NOMO-1 (cell line): ENCODE results near the gene RHEX.
"Not testable (repeated sequence)": the region's sequence is repeated elsewhere in the genome, so short reads cannot be mapped to it uniquely, and the experiment has no call there.

Experiments
- DNase-seq, 2 experiments: peaks; one replicate each; lab custom pipeline; 2025; ENCODE audit not compliant: unreplicated experiment in 2 of 2; lab: John Stamatoyannopoulos, UW

RHEX gene

GRCh38 chr1:206029484-206029883, 23.5 kb upstream of the RHEX start:
- no peak for DNase-seq

GRCh38 chr1:206030191-206030590, 22.8 kb upstream of the RHEX start:
- no peak for DNase-seq

GRCh38 chr1:206030714-206031113, 22.3 kb upstream of the RHEX start:
- peak; percentile 73 to 94 for DNase-seq

GRCh38 chr1:206032380-206033140, 20.4 kb upstream of the RHEX start:
- peak; percentile 45 to 67 for DNase-seq

GRCh38 chr1:206035027-206035426, 17.9 kb upstream of the RHEX start:
- DNase-seq: no peak

- DNase-seq: no peak
Measured at GRCh38 chr1:206036663-206037455, 16.1 kb upstream of the RHEX start.

- DNase-seq: no peak
Measured at GRCh38 chr1:206037581-206037980, 15.4 kb upstream of the RHEX start.

GRCh38 chr1:206039046-206039973, 13.7 kb upstream of the RHEX start:
- no peak for DNase-seq

GRCh38 chr1:206040328-206040727, 12.6 kb upstream of the RHEX start:
- DNase-seq: no peak

- DNase-seq: no peak
Measured at GRCh38 chr1:206041640-206042039, 11.3 kb upstream of the RHEX start.

GRCh38 chr1:206047271-206047670, 5.7 kb upstream of the RHEX start:
- no peak for DNase-seq

GRCh38 chr1:206048582-206048981, 4.4 kb upstream of the RHEX start:
- DNase-seq: peak; percentile 93 to 94

- no peak for DNase-seq
Measured at GRCh38 chr1:206049293-206049692, 3.7 kb upstream of the RHEX start.

GRCh38 chr1:206049919-206050600, 2.9 kb upstream of the RHEX start:
- no peak for DNase-seq

GRCh38 chr1:206050655-206051235, 2.2 kb upstream of the RHEX start:
- DNase-seq: peak; percentile 98

GRCh38 chr1:206052231-206052865, 625 bp upstream of the RHEX start:
- DNase-seq: not testable (repeated sequence)

GRCh38 chr1:206053616-206054015, 643 bp downstream of the RHEX start:
- not testable (repeated sequence) for DNase-seq

- DNase-seq: not testable (repeated sequence)
Measured at GRCh38 chr1:206055069-206055625, 2.2 kb downstream of the RHEX start.

GRCh38 chr1:206055639-206056323, 2.8 kb downstream of the RHEX start:
- not testable (repeated sequence) for DNase-seq
